ENCODE data around the gene SLC24A3.

Gene SLC24A3

DNA sequence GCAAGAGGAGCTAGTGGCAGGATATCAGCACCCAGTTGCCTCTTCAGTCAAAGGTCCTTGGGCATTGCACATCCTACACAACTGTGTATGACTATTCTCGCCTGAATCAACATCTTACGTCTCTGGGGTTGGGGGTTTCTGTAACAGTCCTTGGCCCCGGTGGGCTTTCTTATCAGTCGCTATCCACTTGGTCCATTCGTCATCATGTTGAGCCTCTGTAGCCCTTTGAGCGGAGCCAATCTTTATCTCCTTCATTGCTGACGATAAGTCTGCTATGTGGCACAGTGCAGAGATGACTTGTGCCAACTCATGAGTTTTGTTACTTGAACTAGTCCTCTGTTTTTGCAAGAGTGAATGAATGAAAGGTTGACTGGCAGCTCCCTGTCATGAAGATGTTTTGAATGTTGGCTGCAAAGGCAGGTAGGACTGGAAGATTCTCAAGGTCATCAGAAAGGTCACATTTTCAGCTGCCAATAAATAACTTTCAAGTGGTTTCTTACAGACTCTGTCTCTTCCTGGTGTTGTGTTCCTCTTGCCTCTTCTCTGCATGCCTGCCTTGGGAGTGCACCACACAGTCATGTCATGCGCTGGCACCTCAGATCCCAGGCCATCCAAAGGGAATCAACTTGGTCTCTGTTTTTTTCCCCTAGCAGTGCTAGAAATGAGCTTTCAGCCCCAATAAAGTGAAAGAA, 238.9 kb downstream of the SLC24A3 start:
- TF ChIP-seq, protein P1, sequence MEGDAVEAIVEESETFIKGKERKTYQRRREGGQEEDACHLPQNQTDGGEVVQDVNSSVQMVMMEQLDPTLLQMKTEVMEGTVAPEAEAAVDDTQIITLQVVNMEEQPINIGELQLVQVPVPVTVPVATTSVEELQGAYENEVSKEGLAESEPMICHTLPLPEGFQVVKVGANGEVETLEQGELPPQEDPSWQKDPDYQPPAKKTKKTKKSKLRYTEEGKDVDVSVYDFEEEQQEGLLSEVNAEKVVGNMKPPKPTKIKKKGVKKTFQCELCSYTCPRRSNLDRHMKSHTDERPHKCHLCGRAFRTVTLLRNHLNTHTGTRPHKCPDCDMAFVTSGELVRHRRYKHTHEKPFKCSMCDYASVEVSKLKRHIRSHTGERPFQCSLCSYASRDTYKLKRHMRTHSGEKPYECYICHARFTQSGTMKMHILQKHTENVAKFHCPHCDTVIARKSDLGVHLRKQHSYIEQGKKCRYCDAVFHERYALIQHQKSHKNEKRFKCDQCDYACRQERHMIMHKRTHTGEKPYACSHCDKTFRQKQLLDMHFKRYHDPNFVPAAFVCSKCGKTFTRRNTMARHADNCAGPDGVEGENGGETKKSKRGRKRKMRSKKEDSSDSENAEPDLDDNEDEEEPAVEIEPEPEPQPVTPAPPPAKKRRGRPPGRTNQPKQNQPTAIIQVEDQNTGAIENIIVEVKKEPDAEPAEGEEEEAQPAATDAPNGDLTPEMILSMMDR (IDR thresholded peaks at IDR 0.05; ENCODE audit: low read depth, low read length, missing control alignments): no peak
- in situ Hi-C loops (cut with HindIII; ENCODE audit: low sequenced_read_pairs): no loop called here
- DNase-seq (ENCODE audit: low read depth): no peak
- H3K4me3 ChIP-seq (ENCODE audit: low read depth, low read length): no peak overlapping the region

DNA sequence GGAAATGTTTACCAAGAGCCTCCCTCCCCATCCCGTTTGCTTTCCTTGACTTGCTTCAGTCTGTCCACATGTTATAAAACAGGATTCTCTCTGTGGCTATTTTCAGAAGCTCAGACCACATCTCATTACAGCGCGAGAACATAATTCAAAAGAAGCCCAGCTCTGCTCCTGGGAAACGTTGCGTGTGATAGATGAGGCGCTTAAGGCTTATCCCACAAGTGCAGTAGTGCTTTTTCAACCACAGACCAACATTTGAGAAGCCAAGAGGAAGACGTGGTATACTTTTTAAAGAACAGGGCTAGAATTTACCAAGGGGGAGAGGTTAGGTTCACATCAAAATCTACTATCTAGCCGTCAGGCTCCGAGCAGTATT, 239.5 kb downstream of the SLC24A3 start:
- no peak overlapping the region for H3K4me3 ChIP-seq (ENCODE audit: low read depth, low read length)
- in situ Hi-C loops (cut with HindIII; ENCODE audit: low sequenced_read_pairs): no loop called here
- DNase-seq (ENCODE audit: low read depth): no peak
- TF ChIP-seq, protein P1 (IDR thresholded peaks at IDR 0.05; ENCODE audit: low read depth, low read length, missing control alignments): no peak

DNA sequence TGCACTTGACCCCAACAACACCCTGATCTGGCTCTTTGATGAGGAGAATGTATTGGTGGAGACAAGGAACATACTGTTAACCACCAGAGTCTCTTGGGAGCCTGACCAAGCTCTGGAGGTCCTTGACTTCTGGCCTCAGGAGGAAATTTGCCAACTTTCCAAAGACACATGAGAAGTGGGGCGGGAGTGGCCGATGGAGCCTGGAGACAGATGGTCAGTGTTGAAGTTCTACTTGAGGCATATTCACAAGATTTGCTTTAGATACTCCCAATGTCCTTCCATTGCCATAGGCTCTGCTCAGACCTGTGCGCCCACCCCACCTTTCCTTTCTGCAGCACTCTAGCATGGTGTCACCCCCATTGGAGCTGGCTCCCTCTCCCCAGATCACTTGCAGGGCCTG, 241.0 kb downstream of the SLC24A3 start:
- TF ChIP-seq, protein P1 (IDR thresholded peaks at IDR 0.05; ENCODE audit: low read depth, low read length, missing control alignments): no peak
- in situ Hi-C loops (cut with HindIII; ENCODE audit: low sequenced_read_pairs): no loop called here
- H3K4me3 ChIP-seq (ENCODE audit: low read depth, low read length): no peak overlapping the region
- DNase-seq (ENCODE audit: low read depth): no peak

DNA sequence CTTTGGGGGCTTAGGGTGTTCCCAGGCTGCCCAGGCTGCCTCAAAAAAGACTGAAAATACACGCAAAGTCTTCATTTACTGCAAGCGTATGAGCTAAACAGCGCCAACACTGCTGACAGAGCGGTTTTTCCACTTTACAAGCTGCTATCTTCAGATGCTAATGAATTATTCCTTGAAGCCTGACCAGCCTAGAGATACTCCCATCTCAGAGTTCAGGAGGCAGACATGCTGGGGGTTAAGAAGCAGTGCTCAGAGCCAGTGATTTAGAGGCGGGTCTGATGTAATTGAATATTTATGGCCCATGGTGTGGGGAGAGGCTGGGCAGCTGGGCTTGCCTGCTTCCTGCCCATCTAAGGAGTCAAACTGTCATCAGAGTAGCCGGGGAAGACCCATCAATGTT, 241.4 kb downstream of the SLC24A3 start:
- in situ Hi-C loops (cut with HindIII; ENCODE audit: low sequenced_read_pairs): no loop called here
- TF ChIP-seq, protein P1 (IDR thresholded peaks at IDR 0.05; ENCODE audit: low read depth, low read length, missing control alignments): no peak
- DNase-seq (ENCODE audit: low read depth): no peak
- H3K4me3 ChIP-seq (ENCODE audit: low read depth, low read length): no peak overlapping the region

DNA sequence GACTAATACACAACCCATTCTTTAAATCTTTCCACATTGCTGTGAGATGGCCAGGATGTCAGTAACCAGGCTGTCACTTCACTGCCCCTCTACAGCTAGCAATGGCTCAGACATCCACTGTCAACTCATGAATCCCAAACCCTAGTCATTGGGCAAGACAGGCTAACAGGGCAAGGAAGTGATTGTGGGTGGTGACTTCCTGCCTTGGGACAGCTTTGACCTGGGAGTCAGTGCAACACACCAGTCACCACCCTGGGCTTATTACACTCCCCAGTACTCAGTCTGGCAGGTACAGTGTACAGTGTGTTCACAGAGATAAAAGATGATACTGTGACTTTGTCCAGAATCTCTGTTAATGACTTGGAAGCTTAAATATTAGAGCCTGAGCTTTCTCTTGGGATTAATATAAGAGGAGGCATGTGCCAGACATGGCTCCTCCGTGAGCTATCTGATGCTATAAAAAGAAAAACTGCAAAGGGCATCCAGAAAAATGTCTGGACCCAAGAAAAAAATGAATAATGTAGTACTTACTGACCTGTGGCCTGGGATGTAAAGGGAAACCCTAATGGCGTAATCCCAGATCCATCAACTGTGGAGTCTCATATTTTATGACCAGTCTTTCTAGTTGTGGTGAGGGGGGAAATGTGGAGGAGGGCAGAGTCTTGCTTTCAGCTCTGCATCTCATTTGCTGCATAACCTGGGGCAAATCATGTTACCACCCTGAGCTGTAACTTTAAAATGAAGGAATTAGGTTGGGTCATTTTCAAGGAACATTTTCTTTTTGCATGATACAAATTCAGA, 244.4 kb downstream of the SLC24A3 start:
- TF ChIP-seq, protein P1 (IDR thresholded peaks at IDR 0.05; ENCODE audit: low read depth, low read length, missing control alignments): no peak
- DNase-seq (ENCODE audit: low read depth): no peak
- H3K4me3 ChIP-seq (ENCODE audit: low read depth, low read length): no peak overlapping the region
- in situ Hi-C loops (cut with HindIII; ENCODE audit: low sequenced_read_pairs): no loop called here

DNA sequence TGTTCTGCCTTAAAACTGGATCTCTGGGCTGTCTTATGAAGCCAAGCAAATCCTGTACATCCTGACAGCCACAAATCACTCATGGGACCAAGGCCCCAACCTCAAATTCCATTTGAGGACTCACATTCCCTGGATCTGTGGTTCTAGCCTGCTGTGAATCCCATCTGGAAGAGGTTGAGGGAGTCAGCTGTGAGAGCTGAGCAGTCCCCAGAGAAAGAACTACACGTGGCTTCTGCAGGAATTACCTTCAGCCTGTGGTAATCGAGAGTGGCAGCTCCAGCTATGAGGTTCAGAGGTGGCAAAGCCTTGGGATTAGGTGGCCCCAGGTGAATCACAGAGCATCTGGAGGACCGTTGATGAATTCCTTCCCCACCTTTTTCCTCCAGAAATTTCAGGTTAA, 245.2 kb downstream of the SLC24A3 start:
- DNase-seq (ENCODE audit: low read depth): no peak
- no peak overlapping the region for H3K4me3 ChIP-seq (ENCODE audit: low read depth, low read length)
- TF ChIP-seq, protein P1 (IDR thresholded peaks at IDR 0.05; ENCODE audit: low read depth, low read length, missing control alignments): no peak
- in situ Hi-C loops (cut with HindIII; ENCODE audit: low sequenced_read_pairs): no loop called here
